ENCODE data around the gene ERBB2. TPM values are rescaled to one million over a fixed set of nuclear protein-coding genes. Genes with fewer than 3 reads are reported as not detected.
"Not testable (repeated sequence)": the region's sequence is repeated elsewhere in the genome, so short reads cannot be mapped to it uniquely, and the experiment has no call there.

The ERBB2 gene
- polyA plus RNA-seq, 4 donors: 173 to 226 (median 187) TPM

GRCh38 chr17:39701784-39702422 is 2.0 kb downstream of the ERBB2 start:
- no peak for DNase-seq (ENCODE audit: low read depth in 4 of 4, low spot score in 2 of 4)

- DNase-seq (ENCODE audit: low read depth in 4 of 4, low spot score in 2 of 4): no peak
Observed at GRCh38 chr17:39702901-39703893, 3.3 kb downstream of the ERBB2 start.

GRCh38 chr17:39703913-39704312 is 4.0 kb downstream of the ERBB2 start:
- no peak for DNase-seq (ENCODE audit: low read depth in 4 of 4, low spot score in 2 of 4)

- no peak for DNase-seq (ENCODE audit: low read depth in 4 of 4, low spot score in 2 of 4)
Observed at GRCh38 chr17:39704821-39705551, 5.1 kb downstream of the ERBB2 start.

- DNase-seq (ENCODE audit: low read depth in 4 of 4, low spot score in 2 of 4): no peak
Observed at GRCh38 chr17:39705786-39706348, 6.0 kb downstream of the ERBB2 start.

- no peak for DNase-seq (ENCODE audit: low read depth in 4 of 4, low spot score in 2 of 4)
Observed at GRCh38 chr17:39706383-39706782, 6.5 kb downstream of the ERBB2 start.

GRCh38 chr17:39706921-39707337 is 7.1 kb downstream of the ERBB2 start:
- DNase-seq (ENCODE audit: low read depth in 4 of 4, low spot score in 2 of 4): no peak

GRCh38 chr17:39709319-39709997 is 9.6 kb downstream of the ERBB2 start:
- no peak for DNase-seq (ENCODE audit: low read depth in 4 of 4, low spot score in 2 of 4)

GRCh38 chr17:39709998-39710964 is 10.4 kb downstream of the ERBB2 start:
- DNase-seq (ENCODE audit: low read depth in 4 of 4, low spot score in 2 of 4): no peak

GRCh38 chr17:39711071-39711470 is 11.2 kb downstream of the ERBB2 start:
- not testable (repeated sequence) for DNase-seq (ENCODE audit: low read depth in 4 of 4, low spot score in 2 of 4)

GRCh38 chr17:39711851-39712250 is 12.0 kb downstream of the ERBB2 start:
- DNase-seq (ENCODE audit: low read depth in 4 of 4, low spot score in 2 of 4): no peak

GRCh38 chr17:39714234-39714633 is 14.4 kb downstream of the ERBB2 start:
- no peak for DNase-seq (ENCODE audit: low read depth in 4 of 4, low spot score in 2 of 4)

GRCh38 chr17:39715375-39716072 is 15.7 kb downstream of the ERBB2 start:
- no peak for DNase-seq (ENCODE audit: low read depth in 4 of 4, low spot score in 2 of 4)

GRCh38 chr17:39716073-39716818 is 16.4 kb downstream of the ERBB2 start:
- DNase-seq (ENCODE audit: low read depth in 4 of 4, low spot score in 2 of 4): no peak

GRCh38 chr17:39716879-39717536 is 17.1 kb downstream of the ERBB2 start:
- DNase-seq (ENCODE audit: low read depth in 4 of 4, low spot score in 2 of 4): no peak

- DNase-seq (ENCODE audit: low read depth in 4 of 4, low spot score in 2 of 4): no peak
Observed at GRCh38 chr17:39717660-39718059, 17.8 kb downstream of the ERBB2 start.
